Activated T-cell treated with anti-CD3 and anti-CD28 coated beads, Interleukin-2, amount 50 U/mL, for 4 hours (primary cell): ENCODE data around the gene PRR27. TPM values are rescaled to one million over a fixed set of nuclear protein-coding genes. Genes with fewer than 3 reads are reported as not detected.

ENCODE experiments used
- ATAC-seq, 2 donors: fragments of 200-7000 bp; cut with Tn5 transposase; one replicate each; pipeline ENCODE4 v1.10.0; 2021
- DNase-seq: peaks from one replicate; pipeline ENCODE4 v3.0.0-alpha.2; 2020
- H3K27me3 Mint-ChIP-seq: one replicate; pipeline ENCODE4 v1.8.0; 2021; ENCODE audit warnings: low read depth, mixed read lengths
- H3K36me3 Mint-ChIP-seq: one replicate; pipeline ENCODE4 v1.8.0; 2022; ENCODE audit warnings: mixed read lengths; ENCODE audit not compliant: insufficient read depth
- H3K4me1 Mint-ChIP-seq: one replicate; pipeline ENCODE4 v1.8.0; 2021; ENCODE audit warnings: low read depth, mixed read lengths
- H3K4me3 Mint-ChIP-seq: one replicate; pipeline ENCODE4 v1.8.0; 2021; ENCODE audit warnings: mild to moderate bottlenecking, moderate library complexity, mixed read lengths
- H3K9me3 Mint-ChIP-seq: one replicate; pipeline ENCODE4 v1.8.0; 2021; ENCODE audit warnings: mixed read lengths
- total RNA-seq, 3 donors: library from RNA; stranded (reverse); gene quantifications; one replicate each; pipeline ENCODE4 v1.2.1, GENCODE V29; 2021

Gene PRR27
- total RNA-seq: not detected

DNA sequence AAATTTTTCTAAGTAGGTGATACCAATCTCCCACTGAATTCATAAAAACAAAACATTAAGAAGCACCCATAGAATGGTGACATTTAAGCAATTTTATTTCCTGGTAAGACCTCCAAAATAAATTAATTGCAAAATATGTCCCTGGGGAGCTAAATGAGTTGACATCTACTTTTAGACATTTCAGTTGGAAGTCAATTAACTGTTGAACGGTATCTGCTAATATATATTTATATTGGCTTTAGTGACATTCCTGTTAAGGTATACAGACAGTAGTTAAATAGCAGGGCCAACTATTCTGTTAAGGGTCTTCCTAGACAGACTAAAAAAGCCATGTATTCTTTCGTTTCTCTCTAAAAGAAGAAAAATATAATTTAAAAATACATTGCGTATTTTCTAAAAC lies at the start of gene PRR27:
TSS of gene PRR27 (plus strand) at position 301 of the 400 bp plus-strand sequence. CDS start 139 bp downstream, outside the sequence.
- no peak within 1 kb of the TSS for H3K4me3 Mint-ChIP-seq
- no peaks in the 10 kb centered on the region for H3K4me1 Mint-ChIP-seq
- H3K27me3 Mint-ChIP-seq: no peaks in the 10 kb centered on the region
- DNase-seq: no peak
- H3K9me3 Mint-ChIP-seq: no peaks in the 10 kb centered on the region
- ATAC-seq: no peak
- H3K36me3 Mint-ChIP-seq: no peaks in the 10 kb centered on the region

DNA sequence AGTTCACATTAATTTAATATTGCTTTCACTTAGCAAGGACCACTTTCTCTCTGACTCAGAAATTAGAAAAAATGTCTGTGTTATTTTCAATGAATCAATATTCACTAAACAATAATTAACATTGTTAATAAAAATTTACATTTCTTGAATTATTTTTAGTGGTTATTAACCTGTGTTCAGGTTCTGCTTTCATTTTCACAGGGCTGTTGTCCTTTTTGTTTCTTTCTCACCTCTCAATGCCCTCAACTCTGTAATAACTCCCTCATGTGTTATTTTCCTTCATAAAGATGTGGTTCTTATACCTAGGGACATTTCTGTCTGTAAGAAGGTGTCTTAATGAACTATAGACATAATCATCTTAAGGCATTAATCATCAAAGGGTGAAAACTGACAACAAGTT lies 43.1 kb upstream of the PRR27 start:
- Mint-ChIP-seq H3K4me1 (no peaks in the 10 kb centered on the region), H3K9me3 (no peaks in the 10 kb centered on the region), H3K27me3 (no peaks in the 10 kb centered on the region), H3K36me3 (no peaks in the 10 kb centered on the region), H3K4me3 (no peak overlapping the region)
- no peak for ATAC-seq
- DNase-seq: no peak

GRCh38 chr4:70113656-70114055 lies 40.4 kb upstream of the PRR27 start:
- DNase-seq (no peak), ATAC-seq (no peak)
- no peaks in the 10 kb centered on the region for H3K4me1 Mint-ChIP-seq
- no peaks in the 10 kb centered on the region for H3K36me3 Mint-ChIP-seq
- no peak overlapping the region for H3K4me3 Mint-ChIP-seq
- no peaks in the 10 kb centered on the region for H3K27me3 Mint-ChIP-seq
- no peaks in the 10 kb centered on the region for H3K9me3 Mint-ChIP-seq

- no peaks in the 10 kb centered on the region for H3K4me1 Mint-ChIP-seq
- DNase-seq (no peak), ATAC-seq (no peak)
- H3K4me3 Mint-ChIP-seq: no peak overlapping the region
- no peaks in the 10 kb centered on the region for H3K36me3 Mint-ChIP-seq
- H3K27me3 Mint-ChIP-seq: no peaks in the 10 kb centered on the region
- no peaks in the 10 kb centered on the region for H3K9me3 Mint-ChIP-seq
Observed at GRCh38 chr4:70114096-70114495, 39.9 kb upstream of the PRR27 start.

GRCh38 chr4:70120323-70120722 lies 33.7 kb upstream of the PRR27 start:
- Mint-ChIP-seq H3K36me3 (no peaks in the 10 kb centered on the region), H3K4me1 (no peaks in the 10 kb centered on the region), H3K27me3 (no peaks in the 10 kb centered on the region), H3K9me3 (no peaks in the 10 kb centered on the region), H3K4me3 (no peak overlapping the region)
- no peak for ATAC-seq
- no peak for DNase-seq

- H3K27me3 Mint-ChIP-seq: no peaks in the 10 kb centered on the region
- H3K9me3 Mint-ChIP-seq: no peaks in the 10 kb centered on the region
- no peak overlapping the region for H3K4me3 Mint-ChIP-seq
- no peaks in the 10 kb centered on the region for H3K4me1 Mint-ChIP-seq
- no peaks in the 10 kb centered on the region for H3K36me3 Mint-ChIP-seq
- ATAC-seq: no peak
- no peak for DNase-seq
Observed at GRCh38 chr4:70133473-70133872, 20.6 kb upstream of the PRR27 start.

GRCh38 chr4:70138751-70139150 lies 15.3 kb upstream of the PRR27 start:
- no peak overlapping the region for H3K4me3 Mint-ChIP-seq
- ATAC-seq: no peak
- H3K9me3 Mint-ChIP-seq: no peaks in the 10 kb centered on the region

GRCh38 chr4:70151271-70151670 lies 2.8 kb upstream of the PRR27 start:
- H3K4me3 Mint-ChIP-seq: no peak overlapping the region
- no peaks in the 10 kb centered on the region for H3K4me1 Mint-ChIP-seq
- no peak for ATAC-seq
- H3K9me3 Mint-ChIP-seq: no peaks in the 10 kb centered on the region
- no peaks in the 10 kb centered on the region for H3K27me3 Mint-ChIP-seq
- no peak for DNase-seq
- H3K36me3 Mint-ChIP-seq: no peaks in the 10 kb centered on the region

More at GRCh38 chr4:70138751-70139150, 15.3 kb upstream of the PRR27 start:
- Mint-ChIP-seq H3K36me3 (no peaks in the 10 kb centered on the region), H3K27me3 (no peaks in the 10 kb centered on the region), H3K4me1 (no peaks in the 10 kb centered on the region)
- DNase-seq: no peak

DNA sequence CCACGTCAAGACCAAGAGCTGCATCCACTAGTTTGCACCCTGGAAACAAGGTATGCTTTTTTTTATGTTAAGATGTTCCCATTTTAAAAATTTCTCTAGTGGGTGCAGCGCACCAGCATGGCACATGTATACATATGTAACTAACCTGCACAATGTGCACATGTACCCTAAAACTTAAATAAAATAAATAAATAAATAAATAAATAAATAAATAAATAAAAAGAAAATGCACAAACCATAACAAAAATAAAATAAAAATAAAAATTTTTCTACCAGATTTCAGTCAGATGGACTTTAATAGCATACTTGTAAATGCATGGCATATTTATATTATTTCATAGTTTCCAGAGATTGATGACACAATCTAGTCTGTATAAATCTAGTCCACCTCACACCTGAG lies 1.9 kb upstream of the PRR27 start:
- Mint-ChIP-seq H3K4me3 (no peak overlapping the region), H3K4me1 (no peaks in the 10 kb centered on the region), H3K27me3 (no peaks in the 10 kb centered on the region), H3K9me3 (no peaks in the 10 kb centered on the region), H3K36me3 (no peaks in the 10 kb centered on the region)
- ATAC-seq (no peak), DNase-seq (no peak)

DNA sequence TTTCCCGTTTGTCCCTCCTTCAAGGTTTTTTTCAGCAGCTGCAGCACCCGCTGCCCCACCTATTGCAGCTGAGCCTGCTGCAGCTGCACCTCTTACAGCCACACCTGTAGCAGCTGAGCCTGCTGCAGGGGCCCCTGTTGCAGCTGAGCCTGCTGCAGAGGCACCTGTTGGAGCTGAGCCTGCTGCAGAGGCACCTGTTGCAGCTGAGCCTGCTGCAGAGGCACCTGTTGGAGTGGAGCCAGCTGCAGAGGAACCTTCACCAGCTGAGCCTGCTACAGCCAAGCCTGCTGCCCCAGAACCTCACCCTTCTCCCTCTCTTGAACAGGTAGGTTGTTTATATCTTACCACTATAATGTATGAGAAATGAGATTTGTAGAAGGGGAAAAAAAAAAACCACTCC lies 4.5 kb downstream of the PRR27 start:
- DNase-seq: no peak
- Mint-ChIP-seq H3K4me1 (no peaks in the 10 kb centered on the region), H3K4me3 (no peak overlapping the region), H3K9me3 (no peaks in the 10 kb centered on the region), H3K36me3 (no peaks in the 10 kb centered on the region), H3K27me3 (no peaks in the 10 kb centered on the region)
- no peak for ATAC-seq

GRCh38 chr4:70177090-70177489 lies 23.1 kb downstream of the PRR27 start:
- DNase-seq (no peak), ATAC-seq (no peak)
- no peaks in the 10 kb centered on the region for H3K4me1 Mint-ChIP-seq
- no peaks in the 10 kb centered on the region for H3K36me3 Mint-ChIP-seq
- H3K4me3 Mint-ChIP-seq: no peak overlapping the region
- no peaks in the 10 kb centered on the region for H3K27me3 Mint-ChIP-seq
- no peaks in the 10 kb centered on the region for H3K9me3 Mint-ChIP-seq

- H3K4me3 Mint-ChIP-seq: no peak overlapping the region
- H3K36me3 Mint-ChIP-seq: no peaks in the 10 kb centered on the region
- H3K4me1 Mint-ChIP-seq: no peaks in the 10 kb centered on the region
- DNase-seq: no peak
- no peak for ATAC-seq
- no peaks in the 10 kb centered on the region for H3K27me3 Mint-ChIP-seq
- H3K9me3 Mint-ChIP-seq: no peaks in the 10 kb centered on the region
Observed at GRCh38 chr4:70178075-70178660, 24.1 kb downstream of the PRR27 start.

- Mint-ChIP-seq H3K27me3 (peaks cover under 1% of the 10 kb centered on the region), H3K4me3 (no peak overlapping the region), H3K4me1 (no peaks in the 10 kb centered on the region), H3K36me3 (no peaks in the 10 kb centered on the region), H3K9me3 (no peaks in the 10 kb centered on the region)
- no peak for ATAC-seq
- no peak for DNase-seq
Observed at GRCh38 chr4:70179811-70180210, 25.8 kb downstream of the PRR27 start.

DNA sequence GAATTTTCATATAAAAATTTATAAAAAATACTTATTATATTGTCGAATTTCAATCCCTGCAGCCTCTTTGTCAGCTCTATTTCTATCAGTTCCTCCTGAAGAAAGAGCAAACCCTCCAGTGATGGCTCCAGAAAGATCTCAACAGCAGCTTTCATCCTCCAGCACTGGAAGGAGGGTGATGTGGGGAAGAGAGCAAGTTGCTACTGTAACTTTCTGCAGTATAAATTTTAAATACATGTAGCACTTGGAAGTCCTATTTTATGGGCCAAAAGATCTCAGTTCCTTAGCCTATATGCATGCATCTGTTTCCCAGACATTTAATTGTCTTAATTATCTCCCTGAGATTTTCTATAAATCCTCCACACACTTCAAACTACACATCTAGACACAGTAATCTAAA lies 27.8 kb downstream of the PRR27 start:
- Mint-ChIP-seq H3K9me3 (no peaks in the 10 kb centered on the region), H3K4me3 (no peak overlapping the region), H3K36me3 (no peaks in the 10 kb centered on the region), H3K27me3 (peaks cover 2% of the 10 kb centered on the region), H3K4me1 (no peaks in the 10 kb centered on the region)
- ATAC-seq: no peak
- no peak for DNase-seq

GRCh38 chr4:70182517-70183167 lies 28.6 kb downstream of the PRR27 start:
- Mint-ChIP-seq H3K36me3 (no peaks in the 10 kb centered on the region), H3K4me3 (no peak overlapping the region), H3K4me1 (no peaks in the 10 kb centered on the region), H3K9me3 (no peaks in the 10 kb centered on the region), H3K27me3 (peaks cover 2% of the 10 kb centered on the region)
- DNase-seq (no peak), ATAC-seq (no peak)
